Activated T-cell treated with anti-CD3 and anti-CD28 coated beads, Interleukin-2, amount 50 U/mL, for 72 hours (primary cell): ENCODE measurements around the gene HOXD13. TPM values are rescaled to one million over a fixed set of nuclear protein-coding genes. Genes with fewer than 3 reads are reported as not detected.

Experiments
- ATAC-seq, 2 donors: fragments of 150-1000 bp; cut with Tn5 transposase; replicated peaks in 1 of 2; 2 replicates each; pipeline ENCODE4 v1.10.0; 2021; ENCODE audit warnings: moderate library complexity in 2 of 2, mild to moderate bottlenecking in 1 of 2
- DNase-seq, 2 donors: peaks; one replicate each; pipeline ENCODE4 v3.0.0; 2021 to 2022; ENCODE audit warnings: mixed read lengths in 1 of 2
- H3K27ac Mint-ChIP-seq: one replicate; pipeline ENCODE4 v1.8.0; 2022; ENCODE audit warnings: mild to moderate bottlenecking, moderate library complexity, mixed read lengths
- H3K27me3 Mint-ChIP-seq: one replicate; pipeline ENCODE4 v1.8.0; 2022; ENCODE audit warnings: low read depth, mixed read lengths
- H3K36me3 Mint-ChIP-seq, 2 donors: one replicate each; pipeline ENCODE4 v1.8.0; 2022; ENCODE audit warnings: mixed read lengths in 2 of 2, mild to moderate bottlenecking in 1 of 2; ENCODE audit not compliant: insufficient read depth in 2 of 2
- H3K4me1 Mint-ChIP-seq: one replicate; pipeline ENCODE4 v1.8.0; 2022; ENCODE audit warnings: low read depth, mixed read lengths
- H3K4me3 Mint-ChIP-seq, 2 donors: one replicate each; pipeline ENCODE4 v1.8.0; 2022; ENCODE audit warnings: mild to moderate bottlenecking in 2 of 2, mixed read lengths in 2 of 2, moderate library complexity in 2 of 2
- H3K9me3 Mint-ChIP-seq, 2 donors: one replicate each; pipeline ENCODE4 v1.8.0; 2022; ENCODE audit warnings: mixed read lengths in 2 of 2
- total RNA-seq, 2 donors: library from RNA; stranded (reverse); gene quantifications; one replicate each; pipeline ENCODE4 v1.2.3, GENCODE V29; 2022

Gene HOXD13
- total RNA-seq, 2 donors from 2014 or later, result not detected

DNA sequence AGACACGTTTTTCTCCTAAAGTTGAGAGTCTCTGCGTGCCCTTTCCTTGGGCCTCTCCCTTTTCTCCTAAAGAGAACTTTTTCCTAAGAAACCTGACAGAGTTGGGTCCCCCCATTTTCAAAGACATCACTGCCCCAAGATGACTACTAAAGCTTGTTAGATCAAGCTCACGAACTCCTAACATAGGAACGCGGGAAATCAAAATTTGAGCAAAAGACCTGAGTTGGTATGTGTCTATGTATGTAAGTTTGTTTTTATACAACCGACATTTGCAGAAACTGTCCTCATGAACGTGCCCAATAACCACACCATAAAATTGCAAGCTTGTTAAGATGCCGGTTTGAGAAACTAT is 1.4 kb downstream of the HOXD13 start:
- peaks cover 37% of the 10 kb centered on the region for H3K4me1 Mint-ChIP-seq
- DNase-seq, result no peak
- H3K27me3 Mint-ChIP-seq, result peaks cover 87% of the 10 kb centered on the region
- H3K4me3 Mint-ChIP-seq, result peak overlapping the region; percentile 12 to 39
- H3K36me3 Mint-ChIP-seq, result peaks cover 0 to 4% of the 10 kb centered on the region in 2 donors
- no peaks in the 10 kb centered on the region for H3K9me3 Mint-ChIP-seq
- ATAC-seq, result no peak
- peak overlapping the region; percentile 64 for H3K27ac Mint-ChIP-seq

- no peak for DNase-seq
- no peak overlapping the region for H3K4me3 Mint-ChIP-seq
- no peak for ATAC-seq
- peaks cover 89% of the 10 kb centered on the region for H3K27me3 Mint-ChIP-seq
- H3K4me1 Mint-ChIP-seq, result peaks cover 37% of the 10 kb centered on the region
- H3K36me3 Mint-ChIP-seq, result peaks cover 0 to 4% of the 10 kb centered on the region in 2 donors
- H3K27ac Mint-ChIP-seq, result no peak overlapping the region
- no peaks in the 10 kb centered on the region for H3K9me3 Mint-ChIP-seq
Observed at GRCh38 chr2:176094349-176094748, 1.8 kb downstream of the HOXD13 start.

- H3K4me1 Mint-ChIP-seq, result peaks cover 37% of the 10 kb centered on the region
- peaks cover 83% of the 10 kb centered on the region for H3K27me3 Mint-ChIP-seq
- H3K9me3 Mint-ChIP-seq, result no peaks in the 10 kb centered on the region
- peaks cover 0 to 4% of the 10 kb centered on the region in 2 donors for H3K36me3 Mint-ChIP-seq
- H3K4me3 Mint-ChIP-seq, result no peak overlapping the region
- H3K27ac Mint-ChIP-seq, result no peak overlapping the region
- ATAC-seq (no peak), DNase-seq (no peak)
Observed at GRCh38 chr2:176095421-176095820, 2.9 kb downstream of the HOXD13 start.

GRCh38 chr2:176096243-176096985 is 3.9 kb downstream of the HOXD13 start:
- Mint-ChIP-seq H3K36me3 (peaks cover 0 to 4% of the 10 kb centered on the region in 2 donors), H3K4me3 (peak overlapping the region; percentile 66 to 74), H3K27me3 (peaks cover 83% of the 10 kb centered on the region), H3K27ac (no peak overlapping the region), H3K9me3 (no peaks in the 10 kb centered on the region), H3K4me1 (peaks cover 36% of the 10 kb centered on the region)
- no peak for DNase-seq
- ATAC-seq, result no peak

DNA sequence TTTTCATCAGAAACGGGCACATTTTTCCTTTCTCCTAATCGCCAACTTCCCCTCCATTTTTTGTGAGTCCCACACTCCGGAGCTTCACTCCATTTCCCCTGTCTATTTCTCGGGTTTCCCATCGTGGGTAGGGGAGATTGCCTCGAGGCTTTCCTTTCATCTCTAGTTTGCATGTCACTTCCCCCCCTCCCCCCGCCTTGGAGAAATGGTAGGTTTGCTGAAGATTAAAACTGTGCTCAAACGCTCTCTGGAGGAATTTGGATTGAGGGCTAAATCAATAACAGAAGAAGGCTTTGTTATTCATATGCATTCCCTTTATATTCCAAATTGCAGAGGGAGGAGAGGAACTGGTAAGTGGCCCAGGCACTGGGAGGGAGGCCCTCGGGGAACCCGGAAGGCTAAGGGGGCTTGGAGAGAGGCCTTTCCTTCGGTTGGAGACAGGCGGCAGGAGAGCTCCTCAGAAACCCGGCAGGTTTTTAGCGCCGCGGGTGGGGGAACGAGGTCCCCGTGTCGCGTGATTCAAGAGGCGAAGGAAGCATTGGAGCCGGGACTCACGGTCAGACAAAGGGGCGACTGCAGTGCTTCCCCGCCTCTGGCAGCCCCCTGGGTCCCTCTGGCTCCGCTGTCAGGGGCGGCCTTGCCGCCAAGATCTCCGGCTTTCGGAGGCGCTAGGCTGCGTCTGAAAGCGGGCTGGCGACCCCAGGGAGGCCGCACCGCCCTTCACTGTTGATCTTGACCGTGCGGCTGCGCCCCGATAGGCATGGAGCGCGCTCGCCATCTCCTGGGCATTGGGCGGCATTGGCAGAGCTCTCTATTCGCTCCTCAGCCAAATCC is 4.7 kb downstream of the HOXD13 start:
- H3K9me3 Mint-ChIP-seq, result no peaks in the 10 kb centered on the region
- H3K4me1 Mint-ChIP-seq, result peaks cover 29% of the 10 kb centered on the region
- H3K27ac Mint-ChIP-seq, result no peak overlapping the region
- peak overlapping the region; percentile 66 to 74 for H3K4me3 Mint-ChIP-seq
- DNase-seq (peak; percentile 64 to 73), ATAC-seq (peak; percentile 85 to 88)
- H3K27me3 Mint-ChIP-seq, result peaks cover 83% of the 10 kb centered on the region
- H3K36me3 Mint-ChIP-seq, result peaks cover 0 to 2% of the 10 kb centered on the region in 2 donors

DNA sequence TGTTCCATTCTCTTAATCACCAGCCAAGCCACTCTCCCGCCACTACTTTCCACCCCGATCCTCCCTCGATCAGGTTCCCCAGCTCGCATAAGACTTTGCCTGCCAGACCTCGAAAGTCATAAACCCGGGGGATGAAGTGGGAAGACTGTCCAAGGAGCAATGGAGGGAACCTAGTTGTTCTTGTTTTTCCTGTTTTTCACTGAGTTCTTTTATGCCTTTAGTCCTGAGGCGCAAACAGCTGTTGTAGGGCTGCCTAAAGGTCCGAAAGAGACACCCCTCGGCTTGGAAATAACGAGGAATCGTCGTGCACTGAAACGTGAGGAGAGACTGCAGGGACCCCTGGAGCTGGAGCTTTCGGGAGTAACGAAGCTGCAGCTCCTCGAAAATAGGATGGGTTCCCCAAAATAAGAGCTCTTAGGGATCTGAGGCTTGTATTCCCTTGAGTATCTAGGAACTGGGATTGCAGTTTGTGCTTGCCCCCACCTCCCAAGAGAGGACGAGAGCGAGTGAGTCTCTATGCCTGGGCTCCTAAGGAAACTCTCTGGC is 5.4 kb downstream of the HOXD13 start:
- H3K27ac Mint-ChIP-seq, result no peak overlapping the region
- peaks cover 90% of the 10 kb centered on the region for H3K27me3 Mint-ChIP-seq
- H3K4me3 Mint-ChIP-seq, result peak overlapping the region; percentile 66 to 74

GRCh38 chr2:176098366-176099158 is 6.0 kb downstream of the HOXD13 start:
- no peak for ATAC-seq
- Mint-ChIP-seq H3K4me3 (no peak overlapping the region), H3K27me3 (peaks cover 92% of the 10 kb centered on the region), H3K4me1 (peaks cover 24% of the 10 kb centered on the region), H3K36me3 (peaks cover 0 to 2% of the 10 kb centered on the region in 2 donors), H3K9me3 (no peaks in the 10 kb centered on the region), H3K27ac (no peak overlapping the region)
- no peak for DNase-seq

More for the DNA sequence above, 5.4 kb downstream of the HOXD13 start:
- no peak for DNase-seq
- ATAC-seq, result no peak
- H3K4me1 Mint-ChIP-seq, result peaks cover 29% of the 10 kb centered on the region
- no peaks in the 10 kb centered on the region for H3K9me3 Mint-ChIP-seq
- H3K36me3 Mint-ChIP-seq, result peaks cover 0 to 2% of the 10 kb centered on the region in 2 donors

DNA sequence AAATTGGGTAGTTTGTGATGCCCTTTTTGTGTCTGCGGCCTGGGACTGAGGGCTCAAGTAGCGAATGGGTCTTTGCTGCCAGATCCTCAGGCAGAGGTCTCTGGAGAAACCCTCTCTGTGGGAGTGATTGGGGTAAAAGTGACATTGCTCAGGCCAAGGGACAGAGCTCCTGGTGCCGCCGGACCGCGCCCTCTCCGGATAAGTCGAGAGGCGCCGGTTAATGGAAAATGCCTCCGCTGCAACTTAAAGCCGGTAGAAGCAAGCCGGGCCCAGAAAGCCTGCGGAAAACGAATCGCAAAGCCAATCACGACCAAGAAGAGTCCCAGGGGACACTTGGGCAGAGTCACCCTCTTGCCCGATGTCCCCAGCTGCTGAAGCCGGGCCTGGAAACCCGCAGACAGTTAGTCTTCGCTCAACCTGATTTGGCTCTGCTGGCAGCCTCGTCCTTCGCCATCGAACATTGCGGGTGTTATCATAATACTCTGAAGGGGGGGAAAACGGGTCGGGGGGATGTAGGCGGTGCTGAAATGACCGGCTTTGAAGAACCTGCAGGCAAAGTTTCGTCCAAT is 6.7 kb downstream of the HOXD13 start:
- Mint-ChIP-seq H3K27ac (no peak overlapping the region), H3K27me3 (peaks cover 92% of the 10 kb centered on the region), H3K4me3 (no peak overlapping the region), H3K4me1 (peaks cover 25% of the 10 kb centered on the region), H3K36me3 (peaks cover 0 to 2% of the 10 kb centered on the region in 2 donors), H3K9me3 (no peaks in the 10 kb centered on the region)
- DNase-seq (no peak), ATAC-seq (no peak)

- Mint-ChIP-seq H3K36me3 (peaks cover 0 to 2% of the 10 kb centered on the region in 2 donors), H3K27ac (no peak within 1 kb of the TSS), H3K4me3 (no peak within 1 kb of the TSS), H3K4me1 (peaks cover 32% of the 10 kb centered on the region), H3K9me3 (no peaks in the 10 kb centered on the region), H3K27me3 (peaks cover 92% of the 10 kb centered on the region)
- DNase-seq, result no peak
- ATAC-seq, result no peak
Observed at GRCh38 chr2:176099728-176100546, 7.4 kb downstream of the HOXD13 start, which contains the start of gene HOXD12. HOXD12 (plus strand) TSS chr2:176099795; CDS start chr2:176099802, 7 bp downstream.

- peaks cover 39% of the 10 kb centered on the region for H3K4me1 Mint-ChIP-seq
- H3K4me3 Mint-ChIP-seq, result no peak overlapping the region
- peaks cover 92% of the 10 kb centered on the region for H3K27me3 Mint-ChIP-seq
- H3K27ac Mint-ChIP-seq, result no peak overlapping the region
- peaks cover 0 to 2% of the 10 kb centered on the region in 2 donors for H3K36me3 Mint-ChIP-seq
- no peak for ATAC-seq
- H3K9me3 Mint-ChIP-seq, result no peaks in the 10 kb centered on the region
- no peak for DNase-seq
Observed at GRCh38 chr2:176100547-176101140, 8.1 kb downstream of the HOXD13 start.

DNA sequence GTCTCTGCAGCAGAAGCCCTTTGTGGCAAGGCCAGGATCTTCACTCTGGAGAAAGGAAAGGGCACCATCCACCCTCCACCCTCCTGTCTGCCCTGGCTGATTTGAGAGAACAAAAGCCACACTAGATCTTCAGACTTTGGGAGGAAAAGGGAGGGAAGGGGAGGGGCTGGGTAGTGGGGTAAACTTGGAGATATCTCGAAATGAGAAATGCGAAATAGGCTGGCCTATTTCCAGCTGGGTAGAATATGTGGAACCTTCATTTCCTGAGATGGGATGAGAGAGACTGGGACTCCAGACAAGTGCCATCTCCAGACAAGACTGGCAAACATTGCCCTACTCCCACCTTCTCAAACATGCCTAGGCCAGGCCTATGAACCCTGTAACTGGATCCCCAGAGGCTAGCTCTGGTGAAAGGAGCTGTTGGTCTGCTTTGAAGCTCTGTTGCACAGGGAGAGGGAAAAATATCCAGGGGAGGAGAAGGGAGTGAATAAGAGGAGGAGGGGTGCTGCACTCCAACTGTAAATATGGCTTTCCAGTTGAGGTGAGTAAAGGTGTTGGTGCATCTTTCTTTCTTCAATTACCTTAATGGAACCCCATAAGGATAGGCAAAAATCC is 8.8 kb downstream of the HOXD13 start:
- Mint-ChIP-seq H3K36me3 (peaks cover 0 to 5% of the 10 kb centered on the region in 2 donors), H3K4me3 (no peak overlapping the region), H3K4me1 (peaks cover 46% of the 10 kb centered on the region), H3K9me3 (no peaks in the 10 kb centered on the region), H3K27ac (no peak overlapping the region), H3K27me3 (peaks cover 92% of the 10 kb centered on the region)
- DNase-seq (no peak), ATAC-seq (no peak)
